ENCODE results near the gene ADCY3. TPM values are rescaled to one million over a fixed set of nuclear protein-coding genes. Genes with fewer than 3 reads are reported as not detected.

Gene ADCY3
- total RNA-seq, 4 donors from 2014 or later: 32.5 to 54.5 (median 39.9) TPM

- WGBS, 2 donors (ENCODE audit: low coverage in 1 of 2): 93% methylated on average over 5 to 6 of the region's 26 CpGs
- H3K9me3 ChIP-seq: no peaks in the 10 kb centered on the region
Measured at GRCh38 chr2:24840962-24841945, 78.8 kb downstream of the ADCY3 start.

GRCh38 chr2:24840164-24840869 is 79.7 kb downstream of the ADCY3 start:
- ATAC-seq: no peak
- WGBS, 2 donors (ENCODE audit: low coverage in 1 of 2): 80 to 90% methylated on average over 1 to 2 of the region's 17 CpGs
- Histone ChIP-seq H3K27ac (no peak overlapping the region), H3K36me3 (peaks cover 0 to 74% of the 10 kb centered on the region in 2 donors), H3K4me3 (no peak overlapping the region), H3K4me1 (no peaks in the 10 kb centered on the region), H3K9me3 (no peaks in the 10 kb centered on the region), H3K27me3 (no peaks in the 10 kb centered on the region)
- no peak for TF ChIP-seq EP300 (IDR thresholded peaks at IDR 0.05)
- TF ChIP-seq CTCF (IDR thresholded peaks at IDR 0.05): no peak
- TF ChIP-seq POLR2AphosphoS5 (IDR thresholded peaks at IDR 0.05): no peak
- no peak for TF ChIP-seq POLR2A (IDR thresholded peaks at IDR 0.05)

More at GRCh38 chr2:24840962-24841945, 78.8 kb downstream of the ADCY3 start:
- Histone ChIP-seq H3K4me1 (no peaks in the 10 kb centered on the region), H3K36me3 (peaks cover 0 to 65% of the 10 kb centered on the region in 2 donors), H3K4me3 (no peak overlapping the region), H3K27me3 (no peaks in the 10 kb centered on the region), H3K27ac (no peak overlapping the region)
- TF ChIP-seq POLR2A (IDR thresholded peaks at IDR 0.05) (no peak), POLR2AphosphoS5 (IDR thresholded peaks at IDR 0.05) (no peak), EP300 (IDR thresholded peaks at IDR 0.05) (no peak), CTCF (IDR thresholded peaks at IDR 0.05) (no peak)
- ATAC-seq: no peak

GRCh38 chr2:24839729-24840128 is 80.3 kb downstream of the ADCY3 start:
- Histone ChIP-seq H3K4me3 (no peak overlapping the region), H3K27ac (no peak overlapping the region), H3K4me1 (no peaks in the 10 kb centered on the region), H3K36me3 (peaks cover 0 to 80% of the 10 kb centered on the region in 2 donors), H3K27me3 (no peaks in the 10 kb centered on the region), H3K9me3 (no peaks in the 10 kb centered on the region)
- no peak for TF ChIP-seq CTCF (IDR thresholded peaks at IDR 0.05)
- TF ChIP-seq POLR2AphosphoS5 (IDR thresholded peaks at IDR 0.05): no peak
- TF ChIP-seq POLR2A (IDR thresholded peaks at IDR 0.05): no peak
- no peak for TF ChIP-seq EP300 (IDR thresholded peaks at IDR 0.05)
- 93% methylated on average over 9 of the region's 15 CpGs; no CpG with 5 or more reads in 1 of the 2 donors for WGBS, 2 donors (ENCODE audit: low coverage in 1 of 2)
- ATAC-seq: no peak

- no peak for TF ChIP-seq CTCF (IDR thresholded peaks at IDR 0.05)
- no peak for TF ChIP-seq POLR2A (IDR thresholded peaks at IDR 0.05)
- TF ChIP-seq EP300 (IDR thresholded peaks at IDR 0.05): no peak
- TF ChIP-seq POLR2AphosphoS5 (IDR thresholded peaks at IDR 0.05): no peak
- Histone ChIP-seq H3K9me3 (no peaks in the 10 kb centered on the region), H3K4me1 (no peaks in the 10 kb centered on the region), H3K4me3 (no peak overlapping the region), H3K36me3 (peaks cover 0 to 92% of the 10 kb centered on the region in 2 donors), H3K27me3 (no peaks in the 10 kb centered on the region), H3K27ac (no peak overlapping the region)
- no peak for ATAC-seq
- 89% methylated on average over 4 of the region's 18 CpGs; no CpG with 5 or more reads in 1 of the 2 donors for WGBS, 2 donors (ENCODE audit: low coverage in 1 of 2)
Measured at GRCh38 chr2:24838541-24838940, 81.5 kb downstream of the ADCY3 start.
